NCI-H146 (cell line): ENCODE measurements around the gene FAM177A1.
"Not testable (repeated sequence)": the region's sequence is repeated elsewhere in the genome, so short reads cannot be mapped to it uniquely, and the experiment has no call there.

Experiments
- DNase-seq: peaks from one replicate; lab custom pipeline; 2025; lab: John Stamatoyannopoulos, UW

Gene FAM177A1

DNA sequence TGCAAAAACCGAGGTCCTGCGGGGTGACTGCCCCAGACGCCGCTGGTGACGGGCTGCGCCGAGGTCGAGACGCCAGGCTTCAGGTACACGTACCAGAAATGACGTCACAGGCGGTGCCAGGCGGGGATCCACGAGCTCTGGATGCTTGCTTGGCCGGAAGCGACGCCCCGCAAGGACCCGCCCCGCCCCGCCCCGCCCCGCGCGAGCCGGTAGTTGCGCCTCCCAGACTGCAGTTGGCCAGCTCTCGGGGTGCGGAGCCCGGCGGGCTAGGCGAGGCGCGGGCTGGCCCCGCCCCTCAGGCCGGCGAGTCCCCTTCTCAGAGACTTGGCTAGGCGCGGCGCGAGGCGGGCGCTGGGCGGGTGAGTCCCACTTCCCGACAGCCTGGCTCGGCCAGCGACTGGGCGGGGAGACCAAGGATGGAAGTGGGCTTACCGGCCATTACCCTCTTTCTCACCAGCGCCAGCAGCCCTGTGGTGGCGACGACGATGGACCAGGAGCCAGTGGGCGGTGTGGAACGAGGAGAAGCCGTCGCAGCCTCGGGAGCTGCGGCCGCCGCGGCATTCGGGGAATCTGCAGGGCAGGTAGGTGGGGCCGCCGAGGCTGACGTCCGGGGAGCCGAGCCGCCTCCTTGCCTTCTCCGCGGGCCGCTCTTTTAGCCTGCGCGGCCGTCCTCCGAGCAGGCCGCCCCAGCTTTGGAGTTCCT is at the start of gene FAM177A1:
Gene FAM177A1, plus strand, starts transcription at position 225 of the 703 bp plus-strand sequence. Its CDS starts 192 bp downstream, at position 417.
- DNase-seq, result peak; percentile 94

DNA sequence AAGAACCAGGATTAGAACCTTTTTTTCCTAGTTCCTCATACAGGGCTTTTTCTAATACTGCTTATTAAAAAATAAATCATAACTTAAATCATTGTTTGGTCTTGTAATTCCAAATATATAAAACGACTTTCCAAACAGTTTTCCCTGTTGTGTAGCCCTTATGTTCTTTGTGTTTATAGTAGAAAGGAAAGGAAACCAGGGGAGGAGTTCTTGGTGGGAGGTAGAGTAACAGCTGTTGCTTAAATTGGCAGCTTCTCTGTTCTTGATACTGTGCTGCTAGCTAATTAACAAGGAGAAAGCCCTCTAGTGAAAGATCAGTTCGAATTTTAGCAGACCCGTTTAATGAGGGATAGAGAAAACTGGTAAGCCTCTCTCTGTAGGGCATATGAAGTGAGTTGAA is 48.3 kb upstream of the FAM177A1 start:
- DNase-seq, result no peak

DNA sequence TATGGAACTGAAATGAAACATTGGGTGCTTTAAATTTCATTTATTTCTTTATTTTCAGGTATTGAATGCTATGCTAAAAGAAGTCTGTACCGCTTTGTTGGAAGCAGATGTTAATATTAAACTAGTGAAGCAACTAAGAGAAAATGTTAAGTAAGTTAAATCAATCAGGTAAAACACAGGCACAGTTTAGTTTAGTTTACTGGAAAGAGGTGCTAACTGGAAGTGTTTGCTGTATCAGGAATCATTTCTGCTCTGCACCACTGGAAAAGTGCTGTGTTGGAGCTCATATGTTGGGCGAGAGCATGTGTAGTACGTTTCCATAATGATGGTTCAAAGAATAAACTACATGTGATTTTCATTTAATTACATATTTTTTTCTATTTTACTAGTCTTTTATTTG is 46.6 kb upstream of the FAM177A1 start:
- no peak for DNase-seq

- DNase-seq, result no peak
These were observed 44.5 kb upstream of the FAM177A1 start for GRCh38 chr14:35001621-35002020.

DNA sequence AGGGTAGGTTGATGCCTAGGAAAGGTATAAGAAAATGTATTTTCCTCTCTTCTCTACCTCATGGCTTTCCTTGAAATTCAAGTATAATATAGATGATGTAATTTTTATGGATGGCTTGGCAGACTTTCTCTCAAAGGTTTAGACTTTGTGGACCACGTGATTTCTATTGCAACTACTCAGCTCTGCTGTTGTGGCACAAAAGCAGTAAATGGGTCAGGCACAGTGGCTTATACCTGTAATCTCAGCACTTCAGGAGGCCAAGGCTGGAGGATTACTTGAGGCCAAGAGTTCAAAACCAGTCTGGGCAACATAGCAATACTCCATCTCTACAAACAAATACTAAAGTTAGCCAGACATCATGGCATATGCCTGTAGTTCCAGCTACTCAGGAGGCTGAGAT is 41.2 kb upstream of the FAM177A1 start:
- DNase-seq, result no peak

DNA sequence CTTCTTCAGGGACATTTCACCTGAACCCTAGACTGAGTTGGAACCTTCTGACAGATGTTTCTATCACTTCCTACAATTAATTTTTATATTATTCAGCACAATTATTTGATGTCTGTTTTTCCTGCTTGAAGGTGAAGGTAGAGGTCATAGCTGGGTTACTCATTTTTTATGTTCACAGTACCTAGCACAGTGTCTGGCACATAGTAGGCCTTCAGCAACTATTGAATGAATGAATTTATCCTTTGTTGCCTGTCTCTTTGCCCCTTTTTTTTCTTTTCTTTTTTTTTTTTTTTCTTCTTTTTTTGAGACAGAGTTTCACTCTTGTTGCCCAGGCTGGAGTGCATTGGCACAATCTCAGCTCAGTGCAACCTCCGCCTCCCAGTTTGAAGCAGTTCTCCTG is 29.5 kb upstream of the FAM177A1 start:
- no peak for DNase-seq

GRCh38 chr14:35020713-35021112 is 25.4 kb upstream of the FAM177A1 start:
- DNase-seq, result no peak

- no peak for DNase-seq
These were observed 17.6 kb upstream of the FAM177A1 start for GRCh38 chr14:35028435-35028834.

DNA sequence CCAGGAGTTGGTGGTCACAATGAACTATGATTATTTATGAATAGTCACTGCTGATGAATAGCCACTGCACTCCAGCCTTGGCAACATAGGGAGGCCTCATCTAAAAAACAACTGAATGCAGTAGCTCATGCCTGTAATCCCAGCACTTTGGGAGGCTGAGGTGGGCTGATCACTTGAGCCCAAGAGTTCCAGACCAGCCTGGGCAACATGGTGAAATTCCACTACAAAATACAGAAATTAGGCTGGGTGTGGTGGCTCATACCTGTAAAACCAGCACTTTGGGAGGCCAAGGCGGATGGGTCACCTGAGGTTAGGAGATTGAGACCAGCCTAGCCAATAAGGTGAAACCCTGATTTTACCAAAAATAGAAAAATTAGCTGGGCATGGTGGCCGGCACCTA is 13.5 kb upstream of the FAM177A1 start:
- no peak for DNase-seq

DNA sequence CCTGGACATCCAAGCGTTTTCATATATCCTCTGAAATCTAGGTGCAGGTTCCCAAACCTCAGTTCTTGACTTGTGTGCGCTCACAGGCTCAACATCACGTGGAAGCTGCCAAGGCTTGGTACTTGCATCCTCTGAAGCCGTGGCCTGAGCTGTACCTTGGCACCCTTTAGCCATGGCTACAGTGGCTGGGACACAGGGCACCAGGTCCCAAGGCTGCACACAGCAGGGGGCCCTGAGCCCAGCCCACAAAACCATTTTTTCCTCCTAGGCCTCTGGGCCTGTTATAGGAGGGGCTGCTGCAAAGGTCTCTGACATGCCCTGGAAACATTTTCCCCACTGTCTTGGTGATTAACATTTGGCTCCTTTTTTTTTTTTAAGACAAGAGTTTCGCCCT is 11.6 kb upstream of the FAM177A1 start:
- DNase-seq, result no peak

GRCh38 chr14:35034944-35035554 is 11.0 kb upstream of the FAM177A1 start:
- not testable (repeated sequence) for DNase-seq

- DNase-seq, result not testable (repeated sequence)
These were observed 7.8 kb upstream of the FAM177A1 start for GRCh38 chr14:35038312-35038711.

- no peak for DNase-seq
These were observed 3.4 kb upstream of the FAM177A1 start for GRCh38 chr14:35042632-35043031.

- no peak for DNase-seq
These were observed 3.0 kb upstream of the FAM177A1 start for GRCh38 chr14:35043046-35043445.

- no peak for DNase-seq
These were observed 904 bp upstream of the FAM177A1 start for GRCh38 chr14:35044939-35045797.

DNA sequence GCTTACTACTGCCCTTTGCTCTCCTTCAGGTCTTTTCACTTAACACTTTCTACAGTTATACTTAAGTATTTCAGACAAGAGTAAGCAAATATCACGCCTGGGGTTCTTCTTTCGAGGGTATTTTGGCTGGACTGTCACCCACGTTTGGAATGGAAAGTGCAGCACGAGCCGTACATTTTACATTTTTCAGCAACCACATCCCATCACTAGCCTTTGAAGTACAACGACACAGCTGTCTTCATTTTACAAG is 349 bp upstream of the FAM177A1 start:
- no peak for DNase-seq

- peak; percentile 29 for DNase-seq
These were observed 872 bp downstream of the FAM177A1 start for GRCh38 chr14:35046751-35047536.

- no peak for DNase-seq
These were observed 2.0 kb downstream of the FAM177A1 start for GRCh38 chr14:35047976-35048513.

GRCh38 chr14:35050652-35051051 is 4.6 kb downstream of the FAM177A1 start:
- DNase-seq, result no peak

- no peak for DNase-seq
These were observed 5.7 kb downstream of the FAM177A1 start for GRCh38 chr14:35051796-35052195.

DNA sequence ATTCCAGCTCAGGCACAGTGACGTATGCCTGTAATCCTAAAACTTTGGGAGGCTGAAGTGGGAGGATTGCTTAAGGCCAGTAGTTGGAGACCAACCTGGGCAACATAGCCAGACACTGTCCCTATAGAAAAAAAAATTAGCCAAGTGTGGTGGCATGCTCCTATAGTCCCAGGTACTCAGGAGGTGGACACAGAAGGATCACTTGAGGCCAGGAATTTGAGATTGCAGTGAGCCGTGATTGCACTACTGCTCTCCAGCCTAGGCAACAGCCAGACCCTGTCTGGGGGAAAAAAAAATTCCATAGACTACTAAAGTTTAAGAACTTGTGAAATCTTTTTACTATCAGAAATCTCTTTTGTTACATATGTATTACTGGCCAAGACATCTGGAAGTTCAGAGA is 6.6 kb downstream of the FAM177A1 start:
- DNase-seq, result no peak
